Nephron (organoid): Measurements from ENCODE around the gene ABCA13.

Experiments
- H3K27ac Mint-ChIP-seq, 3 experiments: 2 replicates each; pipeline ENCODE4 v1.8.0; 2020; ENCODE audit warnings: mixed read lengths in 3 of 3, mild to moderate bottlenecking in 2 of 3, moderate library complexity in 1 of 3
- H3K27me3 Mint-ChIP-seq: 2 replicates; pipeline ENCODE4 v1.8.0; 2021; ENCODE audit warnings: low read depth, mild to moderate bottlenecking, moderate library complexity, mixed read lengths
- H3K36me3 Mint-ChIP-seq: 2 replicates; pipeline ENCODE4 v1.8.0; 2020; ENCODE audit warnings: low read depth, mixed read lengths
- H3K4me1 Mint-ChIP-seq: 2 replicates; pipeline ENCODE4 v1.8.0; 2020; ENCODE audit warnings: mixed read lengths
- H3K4me3 Mint-ChIP-seq, 3 experiments: 2 replicates each; pipeline ENCODE4 v1.8.0; 2020; ENCODE audit warnings: mild to moderate bottlenecking in 3 of 3, mixed read lengths in 3 of 3, moderate library complexity in 2 of 3
- H3K9me3 Mint-ChIP-seq: 2 replicates; pipeline ENCODE4 v1.8.0; 2020; ENCODE audit warnings: mixed read lengths
- TF ChIP-seq, protein P1 (sequence below), 3 experiments: fragments of 200-600 bp; sonication (generic); IDR thresholded peaks; one replicate each; pipeline ENCODE4 v1.5.0; 2021; ENCODE audit warnings: antibody characterized with exemption in 3 of 3; ENCODE audit not compliant: unreplicated experiment in 3 of 3

The ABCA13 gene

DNA sequence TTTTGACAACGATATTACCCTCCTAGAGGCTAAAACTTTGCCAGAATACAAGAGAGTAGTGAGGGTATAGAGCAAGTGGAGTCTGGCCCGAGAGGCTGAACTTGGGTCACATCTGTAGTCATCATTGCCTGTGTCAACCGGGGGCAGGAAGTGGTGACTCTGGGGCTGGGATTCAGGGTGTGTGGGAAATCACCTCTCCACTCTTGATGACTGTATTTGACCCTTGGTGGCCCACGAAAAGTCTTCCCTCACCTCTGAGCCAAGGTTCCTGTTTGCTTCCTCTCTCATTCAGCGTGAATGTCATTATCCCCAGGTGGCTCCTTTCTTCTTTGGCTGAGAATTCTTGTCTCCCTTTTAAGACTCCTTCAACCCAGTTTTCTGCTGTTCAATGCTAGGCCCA is 240.4 kb downstream of the ABCA13 start:
- H3K36me3 Mint-ChIP-seq: no peaks in the 10 kb centered on the region
- TF ChIP-seq, protein P1, sequence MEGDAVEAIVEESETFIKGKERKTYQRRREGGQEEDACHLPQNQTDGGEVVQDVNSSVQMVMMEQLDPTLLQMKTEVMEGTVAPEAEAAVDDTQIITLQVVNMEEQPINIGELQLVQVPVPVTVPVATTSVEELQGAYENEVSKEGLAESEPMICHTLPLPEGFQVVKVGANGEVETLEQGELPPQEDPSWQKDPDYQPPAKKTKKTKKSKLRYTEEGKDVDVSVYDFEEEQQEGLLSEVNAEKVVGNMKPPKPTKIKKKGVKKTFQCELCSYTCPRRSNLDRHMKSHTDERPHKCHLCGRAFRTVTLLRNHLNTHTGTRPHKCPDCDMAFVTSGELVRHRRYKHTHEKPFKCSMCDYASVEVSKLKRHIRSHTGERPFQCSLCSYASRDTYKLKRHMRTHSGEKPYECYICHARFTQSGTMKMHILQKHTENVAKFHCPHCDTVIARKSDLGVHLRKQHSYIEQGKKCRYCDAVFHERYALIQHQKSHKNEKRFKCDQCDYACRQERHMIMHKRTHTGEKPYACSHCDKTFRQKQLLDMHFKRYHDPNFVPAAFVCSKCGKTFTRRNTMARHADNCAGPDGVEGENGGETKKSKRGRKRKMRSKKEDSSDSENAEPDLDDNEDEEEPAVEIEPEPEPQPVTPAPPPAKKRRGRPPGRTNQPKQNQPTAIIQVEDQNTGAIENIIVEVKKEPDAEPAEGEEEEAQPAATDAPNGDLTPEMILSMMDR (IDR thresholded peaks at IDR 0.05; ENCODE audit: unreplicated experiment in 3 of 3): no peak
- H3K4me1 Mint-ChIP-seq: no peaks in the 10 kb centered on the region
- H3K27ac Mint-ChIP-seq: no peak overlapping the region
- H3K27me3 Mint-ChIP-seq: peaks cover 11% of the 10 kb centered on the region
- H3K4me3 Mint-ChIP-seq: no peak overlapping the region
- H3K9me3 Mint-ChIP-seq: no peaks in the 10 kb centered on the region

DNA sequence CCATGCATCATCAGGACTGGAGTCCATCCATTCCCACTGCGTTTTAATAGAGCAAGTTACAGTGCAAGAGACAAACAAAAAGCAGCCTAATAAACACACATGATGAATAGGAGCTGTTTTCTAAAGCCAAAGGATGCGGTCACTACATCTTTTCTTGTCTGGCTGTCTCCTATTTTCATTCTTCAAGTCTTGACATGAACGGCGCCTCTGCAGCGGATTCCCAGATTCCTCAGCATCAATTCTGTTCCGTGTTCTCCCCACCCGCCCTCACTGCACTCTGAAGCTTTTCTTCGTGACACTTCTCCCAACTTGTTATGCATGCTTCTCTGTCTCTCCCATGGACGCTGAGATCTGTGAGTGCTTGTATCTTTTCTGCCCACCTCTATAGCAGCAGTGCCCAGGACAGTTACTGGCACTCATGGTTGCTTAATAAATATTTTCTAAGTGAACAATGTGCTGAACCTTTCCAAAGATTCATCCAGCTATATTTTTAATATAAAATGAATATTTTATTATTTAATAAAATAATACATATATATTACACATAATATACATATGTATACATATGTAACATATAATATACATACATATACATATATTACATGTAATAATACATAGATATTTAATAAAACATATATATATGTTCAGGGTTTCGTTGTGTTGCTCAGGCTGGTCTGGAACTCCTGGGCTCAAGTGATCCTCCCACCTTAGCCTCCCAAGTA is 242.9 kb downstream of the ABCA13 start:
- TF ChIP-seq, protein P1 (IDR thresholded peaks at IDR 0.05; ENCODE audit: unreplicated experiment in 3 of 3): no peak

DNA sequence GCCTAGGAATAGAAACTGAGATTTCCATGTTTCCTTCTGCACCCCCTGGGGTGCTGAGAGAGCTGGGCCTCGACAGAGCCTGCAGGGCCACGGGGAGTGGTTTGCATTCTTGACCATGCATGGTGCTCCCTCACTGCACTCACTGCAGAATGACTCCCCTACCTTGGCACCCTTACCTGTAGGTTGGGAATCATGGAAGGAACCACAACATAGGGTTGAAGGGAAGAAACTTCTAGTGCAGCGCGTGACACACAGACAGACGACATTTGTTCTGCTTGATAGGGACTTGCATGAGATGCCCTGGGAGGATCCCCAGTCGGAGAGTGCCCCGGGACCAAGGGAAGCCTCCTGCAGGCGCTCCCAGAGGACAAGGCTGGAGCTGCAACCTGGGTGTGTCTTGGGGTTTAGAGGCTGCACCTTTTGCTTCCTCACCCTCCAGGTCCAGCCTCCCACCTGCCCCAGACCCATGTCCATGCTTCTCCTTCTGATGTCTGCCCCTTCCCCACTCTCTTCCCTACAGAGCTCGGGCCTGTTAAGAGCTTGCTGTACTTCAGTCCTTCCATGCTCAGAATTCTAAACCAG is 245.2 kb downstream of the ABCA13 start:
- H3K27me3 Mint-ChIP-seq: peaks cover 11% of the 10 kb centered on the region
- H3K36me3 Mint-ChIP-seq: no peaks in the 10 kb centered on the region
- H3K27ac Mint-ChIP-seq: no peak overlapping the region
- peaks cover 13% of the 10 kb centered on the region for H3K4me1 Mint-ChIP-seq
- H3K9me3 Mint-ChIP-seq: no peaks in the 10 kb centered on the region
- TF ChIP-seq, protein P1 (IDR thresholded peaks at IDR 0.05; ENCODE audit: unreplicated experiment in 3 of 3): no peak
- H3K4me3 Mint-ChIP-seq: no peak overlapping the region

More for the DNA sequence above, 242.9 kb downstream of the ABCA13 start:
- Mint-ChIP-seq H3K36me3 (no peaks in the 10 kb centered on the region), H3K9me3 (no peaks in the 10 kb centered on the region), H3K4me1 (peaks cover 4% of the 10 kb centered on the region), H3K4me3 (no peak overlapping the region), H3K27ac (no peak overlapping the region), H3K27me3 (peaks cover 11% of the 10 kb centered on the region)

DNA sequence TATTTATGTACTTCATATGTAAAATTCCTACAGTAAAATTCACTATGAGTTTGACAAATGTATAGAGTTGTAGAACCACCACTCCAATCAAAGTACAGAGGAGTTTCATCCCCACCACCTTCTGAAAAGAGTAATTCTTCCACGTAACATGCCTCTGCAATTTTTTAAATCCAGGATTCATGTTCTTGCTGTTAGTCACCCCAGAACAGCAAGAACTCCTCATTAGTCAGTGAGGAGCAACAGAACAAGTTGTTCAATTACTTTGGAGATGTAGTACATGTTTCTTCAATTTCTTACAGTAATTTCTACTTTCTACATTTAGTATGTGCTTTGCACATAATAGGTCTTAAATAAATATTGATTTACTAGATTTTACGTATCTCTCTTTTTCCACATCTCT is 248.1 kb downstream of the ABCA13 start:
- TF ChIP-seq, protein P1 (IDR thresholded peaks at IDR 0.05; ENCODE audit: unreplicated experiment in 3 of 3): no peak
- Mint-ChIP-seq H3K36me3 (no peaks in the 10 kb centered on the region), H3K9me3 (no peaks in the 10 kb centered on the region), H3K4me3 (no peak overlapping the region), H3K4me1 (peaks cover 16% of the 10 kb centered on the region), H3K27ac (peak overlapping the region in 1 of 3 experiments; percentile 83), H3K27me3 (peaks cover 7% of the 10 kb centered on the region)

DNA sequence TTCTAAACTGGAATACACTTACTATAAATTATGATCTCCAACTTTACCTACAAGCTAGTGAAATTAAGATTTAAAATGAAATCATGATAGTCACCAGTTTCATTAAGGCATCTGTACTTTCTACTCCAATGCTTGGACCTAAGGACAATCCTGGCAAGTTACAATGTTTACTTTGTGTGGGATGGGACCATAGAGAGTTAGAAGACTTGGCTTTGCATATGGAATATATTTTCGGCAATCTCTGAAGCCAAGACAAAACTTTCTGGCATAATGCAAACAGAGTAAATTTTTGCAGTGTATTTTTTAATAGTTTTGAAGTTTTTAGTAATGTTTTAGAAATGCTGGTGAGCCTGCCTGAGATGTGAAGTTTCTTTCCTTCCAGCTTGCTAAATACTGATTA is 248.9 kb downstream of the ABCA13 start:
- H3K36me3 Mint-ChIP-seq: no peaks in the 10 kb centered on the region
- peak overlapping the region in 2 of 3 experiments; percentile 75 to 83 for H3K27ac Mint-ChIP-seq
- H3K4me1 Mint-ChIP-seq: peaks cover 16% of the 10 kb centered on the region
- no peaks in the 10 kb centered on the region for H3K9me3 Mint-ChIP-seq
- TF ChIP-seq, protein P1 (IDR thresholded peaks at IDR 0.05; ENCODE audit: unreplicated experiment in 3 of 3): no peak
- no peak overlapping the region for H3K4me3 Mint-ChIP-seq
- H3K27me3 Mint-ChIP-seq: peaks cover 3% of the 10 kb centered on the region

DNA sequence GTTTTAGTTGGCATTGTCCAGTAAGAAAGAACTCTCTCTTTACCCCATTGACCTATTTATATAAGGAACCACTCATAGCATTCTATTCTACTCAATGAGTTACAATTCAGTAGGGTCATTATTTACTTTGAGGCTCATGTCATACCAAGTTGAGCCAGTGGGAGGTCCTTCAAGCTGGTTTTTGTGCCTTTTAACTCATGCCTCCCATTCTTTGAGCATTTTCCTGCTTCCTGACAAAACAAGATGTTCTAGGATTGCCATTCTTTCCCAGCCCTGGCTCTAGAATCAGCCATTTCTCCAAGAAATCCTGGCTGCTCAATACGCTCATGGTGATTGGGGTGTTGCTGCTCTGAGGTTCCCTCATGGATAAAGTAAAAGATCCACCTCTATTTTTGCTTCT is 250.1 kb downstream of the ABCA13 start:
- TF ChIP-seq, protein P1 (IDR thresholded peaks at IDR 0.05; ENCODE audit: unreplicated experiment in 3 of 3): no peak
- no peak overlapping the region for H3K4me3 Mint-ChIP-seq
- H3K27ac Mint-ChIP-seq: peak overlapping the region in 1 of 3 experiments; percentile 83
- no peaks in the 10 kb centered on the region for H3K36me3 Mint-ChIP-seq
- peaks cover 16% of the 10 kb centered on the region for H3K4me1 Mint-ChIP-seq
- no peaks in the 10 kb centered on the region for H3K27me3 Mint-ChIP-seq
- H3K9me3 Mint-ChIP-seq: no peaks in the 10 kb centered on the region
